ENCODE results near the gene KPNA1. TPM values are rescaled to one million over a fixed set of nuclear protein-coding genes. Genes with fewer than 3 reads are reported as not detected.

Gene KPNA1
- total RNA-seq, 2 donors from 2014 or later: 30.7 to 59.2 TPM

- no peak for TF ChIP-seq CTCF (IDR thresholded peaks at IDR 0.05)
- no peak overlapping the region for H3K4me3 ChIP-seq
- no peak for DNase-seq (ENCODE audit: low spot score)
- H3K27ac ChIP-seq: no peak overlapping the region
- ATAC-seq (ENCODE audit: insufficient number of reproducible peaks, low FRiP score, low read depth): no peak
- no peaks in the 10 kb centered on the region for H3K36me3 ChIP-seq
- H3K27me3 ChIP-seq (replicated peaks; ENCODE audit: insufficient read depth): no peaks in the 10 kb centered on the region
- H3K4me1 ChIP-seq (ENCODE audit: control insufficient read depth in 1 of 2, low read depth in 2 of 2): no peaks in the 10 kb centered on the region
- H3K9me3 ChIP-seq: no peaks in the 10 kb centered on the region
These were observed 119.2 kb downstream of the KPNA1 start for GRCh38 chr3:122395582-122395981.

GRCh38 chr3:122394173-122394572 is 120.6 kb downstream of the KPNA1 start:
- no peaks in the 10 kb centered on the region for H3K36me3 ChIP-seq
- TF ChIP-seq CTCF (IDR thresholded peaks at IDR 0.05): no peak
- no peaks in the 10 kb centered on the region for H3K4me1 ChIP-seq (ENCODE audit: control insufficient read depth in 1 of 2, low read depth in 2 of 2)
- H3K27ac ChIP-seq: no peak overlapping the region
- H3K4me3 ChIP-seq: no peak overlapping the region
- DNase-seq (ENCODE audit: low spot score) (no peak), ATAC-seq (ENCODE audit: insufficient number of reproducible peaks, low FRiP score, low read depth) (no peak)
- H3K9me3 ChIP-seq: no peaks in the 10 kb centered on the region
- H3K27me3 ChIP-seq (replicated peaks; ENCODE audit: insufficient read depth): no peaks in the 10 kb centered on the region

- Histone ChIP-seq H3K4me3 (no peak overlapping the region), H3K27ac (no peak overlapping the region), H3K36me3 (no peaks in the 10 kb centered on the region), H3K9me3 (no peaks in the 10 kb centered on the region), H3K4me1 (ENCODE audit: control insufficient read depth in 1 of 2, low read depth in 2 of 2) (no peaks in the 10 kb centered on the region), H3K27me3 (replicated peaks; ENCODE audit: insufficient read depth) (no peaks in the 10 kb centered on the region)
- peak; percentile 65 for TF ChIP-seq CTCF (IDR thresholded peaks at IDR 0.05)
- ATAC-seq (ENCODE audit: insufficient number of reproducible peaks, low FRiP score, low read depth): no peak
- DNase-seq (ENCODE audit: low spot score): no peak
These were observed 121.6 kb downstream of the KPNA1 start for GRCh38 chr3:122392868-122393844.

DNA sequence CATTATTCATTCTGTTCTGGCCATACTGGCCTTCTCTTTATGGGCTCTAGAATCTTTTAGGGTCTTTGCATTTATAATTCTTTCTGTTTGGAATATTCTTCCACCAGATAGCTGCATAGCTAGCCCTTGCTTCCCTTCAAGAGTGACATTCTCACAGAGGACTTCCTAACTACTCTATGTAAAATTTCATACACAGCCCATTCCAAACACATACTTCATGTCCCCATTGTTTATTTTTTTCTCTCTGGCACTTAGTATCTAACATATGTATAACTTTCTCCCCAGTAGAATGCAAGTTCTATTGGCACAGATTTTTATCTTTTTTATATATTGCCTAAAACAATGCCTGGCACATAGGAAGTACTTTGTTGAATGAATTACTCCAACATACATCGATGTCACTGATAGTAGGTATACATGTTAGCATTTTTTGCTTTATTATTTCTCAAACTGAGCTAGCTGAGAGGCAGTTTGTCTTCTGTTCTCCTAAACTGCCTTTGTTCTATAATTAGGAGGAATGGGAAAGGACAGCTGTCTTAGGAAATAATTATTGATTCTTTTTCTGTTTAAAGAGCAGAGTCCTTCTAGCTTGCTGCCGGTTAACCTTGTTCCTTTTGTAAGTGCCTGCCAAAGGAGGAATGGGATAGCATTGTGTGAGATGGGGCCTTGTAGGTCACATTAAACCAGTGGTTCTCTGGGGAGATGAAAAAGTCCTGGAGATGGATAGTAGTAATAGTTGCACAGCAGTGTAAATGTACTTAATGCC is 122.9 kb downstream of the KPNA1 start:
- no peak overlapping the region for H3K4me3 ChIP-seq

More for the DNA sequence above, 122.9 kb downstream of the KPNA1 start:
- H3K27me3 ChIP-seq (replicated peaks; ENCODE audit: insufficient read depth): no peaks in the 10 kb centered on the region
- no peaks in the 10 kb centered on the region for H3K36me3 ChIP-seq
- ATAC-seq (ENCODE audit: insufficient number of reproducible peaks, low FRiP score, low read depth) (no peak), DNase-seq (ENCODE audit: low spot score) (no peak)
- no peak for TF ChIP-seq CTCF (IDR thresholded peaks at IDR 0.05)
- no peaks in the 10 kb centered on the region for H3K4me1 ChIP-seq (ENCODE audit: control insufficient read depth in 1 of 2, low read depth in 2 of 2)
- no peaks in the 10 kb centered on the region for H3K9me3 ChIP-seq
- no peak overlapping the region for H3K27ac ChIP-seq
